Activated T-helper 1 cell treated with anti-CD3 and anti-CD28 coated beads, Interleukin-12 subunit alpha, Interleukin-12 subunit beta, Interleukin-2, Interleukin-4 antibody, amounts not matched to agents 30 ng/mL and 10 ng/mL and 1 ng/mL, durations not matched to agents 14 hours and 24 hours and 36 hours (primary cell): ENCODE measurements around the gene FOXD1. TPM values are rescaled to one million over a fixed set of nuclear protein-coding genes. Genes with fewer than 3 reads are reported as not detected.

Experiments
- DNase-seq: peaks from one replicate; pipeline ENCODE4 v3.0.0; 2021; ENCODE audit warnings: low spot score
- H3K27ac Mint-ChIP-seq: one replicate; pipeline ENCODE4 v1.8.0; 2021; ENCODE audit warnings: mild to moderate bottlenecking, mixed read lengths
- H3K27me3 Mint-ChIP-seq: one replicate; pipeline ENCODE4 v1.8.0; 2022; ENCODE audit warnings: mild to moderate bottlenecking, moderate library complexity, mixed read lengths; ENCODE audit not compliant: insufficient read depth
- H3K36me3 Mint-ChIP-seq: one replicate; pipeline ENCODE4 v1.8.0; 2021; ENCODE audit warnings: low read depth, mixed read lengths
- H3K4me1 Mint-ChIP-seq: one replicate; pipeline ENCODE4 v1.8.0; 2021; ENCODE audit warnings: low read depth, mixed read lengths
- H3K4me3 Mint-ChIP-seq: one replicate; pipeline ENCODE4 v1.8.0; 2021; ENCODE audit warnings: mild to moderate bottlenecking, moderate library complexity, mixed read lengths
- H3K9me3 Mint-ChIP-seq: one replicate; pipeline ENCODE4 v1.8.0; 2021; ENCODE audit warnings: mixed read lengths
- intact Hi-C: fragments of 100-400 bp; cut with micrococcal nuclease; formaldehyde crosslinking; loops from one replicate; pipeline ENCODE4 v1.15.1; 2024
- total RNA-seq: library from RNA; stranded (reverse); gene quantifications from 2 replicates; pipeline ENCODE4 v1.2.3, GENCODE V29; 2022

Gene FOXD1
- total RNA-seq, 1 donor from 2014 or later, result 0.13 TPM

DNA sequence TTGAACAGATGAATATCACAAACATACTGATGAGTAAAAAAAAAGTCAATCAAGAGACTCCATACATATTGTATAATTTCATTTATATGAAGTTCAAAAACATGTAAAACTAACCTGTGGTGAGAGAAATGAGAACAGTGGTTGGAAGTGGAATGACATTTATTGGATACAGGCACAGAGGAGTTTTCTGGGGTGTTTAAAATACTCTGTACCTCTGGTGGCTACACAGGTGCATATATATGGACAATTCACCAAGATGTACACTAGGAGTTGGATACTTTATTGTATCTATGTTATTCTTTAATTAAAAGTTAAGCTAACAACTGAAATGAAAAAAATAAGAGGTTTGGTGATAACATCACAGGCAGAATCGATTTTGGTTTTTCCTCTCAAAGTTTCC is 14.1 kb downstream of the FOXD1 start:
- DNase-seq, result no peak
- intact Hi-C loops, result no loop called here
- Mint-ChIP-seq H3K36me3 (peaks cover 3% of the 10 kb centered on the region), H3K27me3 (peaks cover 72% of the 10 kb centered on the region), H3K4me1 (peaks cover 6% of the 10 kb centered on the region), H3K27ac (no peak overlapping the region), H3K4me3 (no peak overlapping the region), H3K9me3 (no peaks in the 10 kb centered on the region)

- Mint-ChIP-seq H3K9me3 (no peaks in the 10 kb centered on the region), H3K27me3 (peaks cover 70% of the 10 kb centered on the region), H3K36me3 (peaks cover 3% of the 10 kb centered on the region), H3K27ac (no peak overlapping the region), H3K4me1 (peaks cover 6% of the 10 kb centered on the region), H3K4me3 (no peak overlapping the region)
- intact Hi-C loops, result no loop called here
- DNase-seq, result no peak
Measured at GRCh38 chr5:73433982-73434342, 14.6 kb downstream of the FOXD1 start.

DNA sequence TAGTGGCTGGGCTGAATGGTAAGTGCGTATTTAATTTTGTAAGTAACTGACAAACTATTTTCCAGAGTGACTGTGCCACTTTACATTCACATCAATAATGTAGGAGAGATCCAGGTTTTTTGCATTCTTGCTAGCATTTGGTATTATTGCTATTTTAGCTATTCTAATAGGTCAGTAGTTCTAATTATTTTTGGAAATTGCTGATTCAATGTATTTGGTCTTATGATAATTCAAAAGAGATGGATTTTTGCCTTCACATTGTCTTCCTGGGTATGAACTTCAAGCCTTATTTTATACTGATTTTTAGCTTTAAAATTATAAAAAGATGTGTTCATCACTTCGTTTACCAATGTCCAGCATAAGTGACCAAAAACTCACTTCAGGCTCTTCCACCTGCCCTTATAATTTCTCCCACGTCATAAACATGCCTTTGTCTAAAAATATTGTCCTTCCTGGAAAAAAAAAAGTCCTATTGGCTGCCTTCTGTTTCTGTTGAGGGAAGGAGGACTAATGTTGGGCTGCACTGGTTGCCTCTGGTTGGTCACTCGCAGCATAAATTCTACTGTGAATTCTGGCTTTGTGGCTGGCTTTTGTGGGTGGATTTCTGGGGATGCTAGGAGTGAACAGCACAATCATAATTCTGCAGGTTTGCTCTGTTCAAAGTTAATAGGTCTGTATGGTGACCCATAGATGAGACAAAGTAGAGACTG is 15.2 kb downstream of the FOXD1 start:
- peaks cover 3% of the 10 kb centered on the region for H3K36me3 Mint-ChIP-seq

GRCh38 chr5:73431204-73431851 is 17.2 kb downstream of the FOXD1 start:
- Mint-ChIP-seq H3K4me3 (no peak overlapping the region), H3K36me3 (peaks cover 3% of the 10 kb centered on the region), H3K27me3 (peaks cover 59% of the 10 kb centered on the region), H3K4me1 (peaks cover 6% of the 10 kb centered on the region), H3K9me3 (no peaks in the 10 kb centered on the region), H3K27ac (no peak overlapping the region)
- DNase-seq, result no peak
- intact Hi-C loops, result no loop called here

More for the DNA sequence above, 15.2 kb downstream of the FOXD1 start:
- DNase-seq, result no peak
- Mint-ChIP-seq H3K27me3 (peaks cover 65% of the 10 kb centered on the region), H3K4me3 (no peak overlapping the region), H3K27ac (no peak overlapping the region), H3K4me1 (peaks cover 6% of the 10 kb centered on the region), H3K9me3 (no peaks in the 10 kb centered on the region)
- intact Hi-C loops, result no loop called here

- H3K4me3 Mint-ChIP-seq, result no peak overlapping the region
- H3K4me1 Mint-ChIP-seq, result no peaks in the 10 kb centered on the region
- intact Hi-C loops, result no loop called here
- no peak for DNase-seq
- H3K9me3 Mint-ChIP-seq, result no peaks in the 10 kb centered on the region
- no peak overlapping the region for H3K27ac Mint-ChIP-seq
- peaks cover 56% of the 10 kb centered on the region for H3K27me3 Mint-ChIP-seq
- no peaks in the 10 kb centered on the region for H3K36me3 Mint-ChIP-seq
Measured at GRCh38 chr5:73426034-73426433, 22.5 kb downstream of the FOXD1 start.

GRCh38 chr5:73424556-73424977 is 24.0 kb downstream of the FOXD1 start:
- Mint-ChIP-seq H3K4me3 (no peak overlapping the region), H3K36me3 (peaks cover 2% of the 10 kb centered on the region), H3K9me3 (peaks cover 5% of the 10 kb centered on the region), H3K27me3 (peaks cover 63% of the 10 kb centered on the region), H3K4me1 (no peaks in the 10 kb centered on the region), H3K27ac (no peak overlapping the region)
- DNase-seq, result no peak
- intact Hi-C loops, result no loop called here

- Mint-ChIP-seq H3K27ac (no peak overlapping the region), H3K4me1 (no peaks in the 10 kb centered on the region), H3K27me3 (peaks cover 81% of the 10 kb centered on the region), H3K36me3 (peaks cover 2% of the 10 kb centered on the region), H3K4me3 (no peak overlapping the region), H3K9me3 (peaks cover 5% of the 10 kb centered on the region)
- intact Hi-C loops, result no loop called here
- DNase-seq, result no peak
Measured at GRCh38 chr5:73422164-73422563, 26.4 kb downstream of the FOXD1 start.

DNA sequence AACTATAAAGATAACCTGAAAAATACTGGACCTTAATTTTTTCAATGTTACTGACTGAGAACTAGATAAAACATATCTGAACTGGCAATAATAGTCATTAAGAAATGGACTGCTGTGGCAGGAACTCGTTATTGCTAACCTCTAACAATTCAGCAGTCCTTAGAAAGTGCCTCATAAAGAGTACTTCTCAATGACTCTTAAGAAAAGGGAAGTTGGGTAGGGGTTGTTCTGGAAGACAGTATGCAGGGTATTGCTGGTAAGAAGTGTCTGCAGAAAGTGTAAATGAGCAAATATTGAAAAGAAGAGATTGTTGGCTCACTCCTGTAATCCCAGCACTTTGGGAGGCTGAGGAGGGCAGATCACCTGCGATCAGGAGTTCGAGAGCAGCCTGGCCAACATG is 27.9 kb downstream of the FOXD1 start:
- no peaks in the 10 kb centered on the region for H3K4me1 Mint-ChIP-seq
- DNase-seq, result no peak
- no peak overlapping the region for H3K27ac Mint-ChIP-seq
- H3K27me3 Mint-ChIP-seq, result peaks cover 88% of the 10 kb centered on the region
- no peak overlapping the region for H3K4me3 Mint-ChIP-seq
- intact Hi-C loops, result loop anchor here (2.0 kb wide), 1 partner anchor 16 kb away; no protein-coding TSS in a partner anchor
- H3K9me3 Mint-ChIP-seq, result peaks cover 5% of the 10 kb centered on the region
- peaks cover 2% of the 10 kb centered on the region for H3K36me3 Mint-ChIP-seq

DNA sequence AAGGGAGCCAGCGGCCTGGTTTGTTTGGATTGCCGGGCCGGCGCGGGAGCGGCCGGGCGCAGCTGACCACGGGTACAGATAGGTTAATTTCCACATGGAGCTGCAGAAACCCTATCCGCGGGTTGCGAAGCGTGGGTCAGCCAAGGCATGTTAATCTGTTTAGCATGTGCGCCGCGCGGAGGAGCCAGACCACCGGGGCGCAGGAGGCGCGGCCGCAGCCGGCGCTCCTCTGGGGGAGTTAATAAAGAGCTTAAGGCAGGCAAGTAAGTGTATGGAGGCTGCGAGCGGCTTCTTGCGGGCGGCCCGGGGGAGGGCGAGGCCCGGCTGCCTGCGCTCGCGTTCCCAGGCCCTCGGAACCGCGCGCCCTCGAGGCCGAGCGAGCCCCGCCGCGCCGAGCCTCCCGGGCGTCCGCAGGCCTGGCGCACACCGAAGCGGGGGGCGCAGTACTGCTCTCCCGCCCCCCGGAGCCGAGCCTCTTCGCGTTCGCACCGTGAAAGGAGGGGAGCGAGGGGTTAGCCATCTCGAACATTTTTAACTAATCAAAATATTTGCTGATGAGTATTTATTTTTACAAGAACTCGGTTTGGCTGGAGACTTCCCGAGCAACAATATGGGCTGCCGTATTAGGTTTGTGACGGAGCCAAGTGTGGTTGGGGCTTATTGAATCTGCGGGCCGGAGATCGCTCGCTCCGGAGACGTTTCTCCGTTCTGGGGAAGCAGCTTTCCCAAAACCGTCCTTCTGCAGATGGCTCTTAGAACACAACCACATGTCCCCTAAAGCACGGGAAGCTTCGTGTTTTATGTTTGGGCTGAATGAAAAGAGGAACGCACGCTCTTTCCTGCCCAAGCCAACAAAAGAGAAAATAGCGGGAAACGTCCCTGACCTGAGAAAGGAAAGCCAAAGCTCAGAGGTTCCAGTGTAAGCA is 28.8 kb downstream of the FOXD1 start:
- Mint-ChIP-seq H3K9me3 (peaks cover 5% of the 10 kb centered on the region), H3K27ac (no peak overlapping the region), H3K4me3 (no peak overlapping the region), H3K27me3 (peaks cover 88% of the 10 kb centered on the region), H3K4me1 (no peaks in the 10 kb centered on the region), H3K36me3 (peaks cover 2% of the 10 kb centered on the region)
- intact Hi-C loops, result loop anchor here (1.0 to 5.0 kb wide), 3 partner anchors 17 to 37 kb away; no protein-coding TSS in a partner anchor
- DNase-seq, result no peak

- Mint-ChIP-seq H3K4me3 (no peak overlapping the region), H3K36me3 (peaks cover 2% of the 10 kb centered on the region), H3K4me1 (no peaks in the 10 kb centered on the region), H3K27me3 (peaks cover 84% of the 10 kb centered on the region), H3K9me3 (peaks cover 5% of the 10 kb centered on the region), H3K27ac (no peak overlapping the region)
- intact Hi-C loops, result loop anchor here (1.0 to 5.0 kb wide), 2 partner anchors 31 to 37 kb away; no protein-coding TSS in a partner anchor
- no peak for DNase-seq
Measured at GRCh38 chr5:73419117-73419464, 29.5 kb downstream of the FOXD1 start.

- no peak for DNase-seq
- intact Hi-C loops, result loop anchor here (5.0 kb wide), 1 partner anchor 36 kb away; no protein-coding TSS in a partner anchor
- peaks cover 5% of the 10 kb centered on the region for H3K9me3 Mint-ChIP-seq
- peaks cover 2% of the 10 kb centered on the region for H3K36me3 Mint-ChIP-seq
- peaks cover 77% of the 10 kb centered on the region for H3K27me3 Mint-ChIP-seq
- H3K4me1 Mint-ChIP-seq, result no peaks in the 10 kb centered on the region
- no peak overlapping the region for H3K4me3 Mint-ChIP-seq
- no peak overlapping the region for H3K27ac Mint-ChIP-seq
Measured at GRCh38 chr5:73418244-73418691, 30.3 kb downstream of the FOXD1 start.

GRCh38 chr5:73417303-73418034 is 31.1 kb downstream of the FOXD1 start:
- no peak for DNase-seq
- no peak overlapping the region for H3K27ac Mint-ChIP-seq
- intact Hi-C loops, result loop anchor here (5.0 kb wide), 1 partner anchor 35 kb away; no protein-coding TSS in a partner anchor

More at GRCh38 chr5:73417303-73418034, 31.1 kb downstream of the FOXD1 start:
- Mint-ChIP-seq H3K4me3 (no peak overlapping the region), H3K27me3 (peaks cover 79% of the 10 kb centered on the region), H3K9me3 (peaks cover 5% of the 10 kb centered on the region), H3K4me1 (no peaks in the 10 kb centered on the region), H3K36me3 (peaks cover 2% of the 10 kb centered on the region)
